NCI-H1930 (cell line): Measurements from ENCODE around the gene KRTAP10-11.
"Not testable (repeated sequence)": the region's sequence is repeated elsewhere in the genome, so short reads cannot be mapped to it uniquely, and the experiment has no call there.

Experiments
- DNase-seq, 2 experiments: peaks; one replicate each; lab custom pipeline; 2025; lab: John Stamatoyannopoulos, UW

Gene KRTAP10-11

GRCh38 chr21:44639331-44639655, 6.9 kb upstream of the KRTAP10-11 start:
- DNase-seq = no peak

- no peak for DNase-seq
Measured at GRCh38 chr21:44640761-44641160, 5.5 kb upstream of the KRTAP10-11 start.

- DNase-seq = no peak
Measured at GRCh38 chr21:44643741-44644310, 2.4 kb upstream of the KRTAP10-11 start.

GRCh38 chr21:44644878-44645277, 1.3 kb upstream of the KRTAP10-11 start:
- DNase-seq = no peak

- no peak for DNase-seq
Measured at GRCh38 chr21:44647222-44647552, 973 bp downstream of the KRTAP10-11 start.

- no peak for DNase-seq
Measured at GRCh38 chr21:44648557-44649311, 2.5 kb downstream of the KRTAP10-11 start.

GRCh38 chr21:44649521-44650100, 3.4 kb downstream of the KRTAP10-11 start:
- DNase-seq = no peak

- no peak for DNase-seq
Measured at GRCh38 chr21:44650265-44650972, 4.2 kb downstream of the KRTAP10-11 start.

- no peak for DNase-seq
Measured at GRCh38 chr21:44650973-44651675, 4.9 kb downstream of the KRTAP10-11 start.

GRCh38 chr21:44653123-44653522, 6.9 kb downstream of the KRTAP10-11 start:
- DNase-seq = no peak

- no peak for DNase-seq
Measured at GRCh38 chr21:44653656-44654575, 7.7 kb downstream of the KRTAP10-11 start.

- DNase-seq = no peak
Measured at GRCh38 chr21:44654576-44655175, 8.5 kb downstream of the KRTAP10-11 start, which contains the start of gene KRTAP12-4. Gene KRTAP12-4 (minus strand): TSS chr21:44654659. CDS start chr21:44654614, 45 bp downstream.

GRCh38 chr21:44656868-44657267, 10.7 kb downstream of the KRTAP10-11 start:
- DNase-seq = no peak

GRCh38 chr21:44657635-44658540, 11.7 kb downstream of the KRTAP10-11 start, which contains the start of gene KRTAP12-3:
Gene KRTAP12-3 (plus strand): TSS chr21:44657932. CDS start chr21:44657980, 48 bp downstream.
- no peak for DNase-seq

GRCh38 chr21:44658541-44658910, 12.3 kb downstream of the KRTAP10-11 start:
- no peak for DNase-seq

GRCh38 chr21:44658913-44659595, 12.8 kb downstream of the KRTAP10-11 start:
- DNase-seq = no peak

GRCh38 chr21:44661567-44661966, 15.4 kb downstream of the KRTAP10-11 start:
- not testable (repeated sequence) for DNase-seq

GRCh38 chr21:44664691-44665090, 18.5 kb downstream of the KRTAP10-11 start:
- no peak for DNase-seq
